HG03571 (cell line): ENCODE data around the gene MYOF.
"Not testable (repeated sequence)": the region's sequence is repeated elsewhere in the genome, so short reads cannot be mapped to it uniquely, and the experiment has no call there.

ENCODE experiments used
- ATAC-seq: cut with Tn5 transposase; IDR thresholded peaks from one replicate; pipeline ENCODE4 v1.9.1; 2021; ENCODE audit not compliant: unreplicated experiment

MYOF gene

GRCh38 chr10:93393211-93393610 is 88.9 kb downstream of the MYOF start:
- ATAC-seq = no peak

GRCh38 chr10:93392121-93392520 is 90.0 kb downstream of the MYOF start:
- no peak for ATAC-seq

GRCh38 chr10:93390306-93391090 is 91.6 kb downstream of the MYOF start:
- no peak for ATAC-seq

GRCh38 chr10:93386631-93387369 is 95.3 kb downstream of the MYOF start:
- ATAC-seq = no peak

- ATAC-seq = no peak
Measured at GRCh38 chr10:93385345-93385744, 96.8 kb downstream of the MYOF start.

- no peak for ATAC-seq
Measured at GRCh38 chr10:93384006-93384405, 98.1 kb downstream of the MYOF start.

- no peak for ATAC-seq
Measured at GRCh38 chr10:93383562-93383981, 98.6 kb downstream of the MYOF start.

- ATAC-seq = no peak
Measured at GRCh38 chr10:93379731-93380575, 102.2 kb downstream of the MYOF start.

- no peak for ATAC-seq
Measured at GRCh38 chr10:93378997-93379730, 103.0 kb downstream of the MYOF start.

GRCh38 chr10:93378039-93378438 is 104.1 kb downstream of the MYOF start:
- ATAC-seq = no peak

- ATAC-seq = no peak
Measured at GRCh38 chr10:93376372-93377293, 105.5 kb downstream of the MYOF start.

GRCh38 chr10:93370961-93371360 is 111.2 kb downstream of the MYOF start:
- no peak for ATAC-seq

GRCh38 chr10:93369588-93370164 is 112.5 kb downstream of the MYOF start:
- ATAC-seq = no peak

- no peak for ATAC-seq
Measured at GRCh38 chr10:93368210-93368609, 113.9 kb downstream of the MYOF start.

GRCh38 chr10:93367664-93368063 is 114.5 kb downstream of the MYOF start:
- ATAC-seq = no peak

- no peak for ATAC-seq
Measured at GRCh38 chr10:93364966-93365365, 117.2 kb downstream of the MYOF start.

GRCh38 chr10:93363891-93364648 is 118.1 kb downstream of the MYOF start:
- ATAC-seq = no peak

GRCh38 chr10:93358398-93358797 is 123.7 kb downstream of the MYOF start:
- ATAC-seq = not testable (repeated sequence)

- no peak for ATAC-seq
Measured at GRCh38 chr10:93357680-93358079, 124.5 kb downstream of the MYOF start.
